BE2C (cell line): ENCODE results near the gene DPYD.

Experiments used
- DNase-seq: peaks from one replicate; pipeline ENCODE4 v3.0.0-alpha.2; 2020
- H3K27me3 ChIP-seq: fragments of 250-450 bp; sonication (Bioruptor Pico); 2 replicates; pipeline ENCODE4 v1.5.1; 2020; ENCODE audit warnings: mild to moderate bottlenecking
- H3K36me3 ChIP-seq: fragments of 250-450 bp; sonication (Bioruptor Pico); 2 replicates; pipeline ENCODE4 v1.5.1; 2020; ENCODE audit warnings: mild to moderate bottlenecking
- H3K4me1 ChIP-seq: fragments of 250-450 bp; sonication (Bioruptor Pico); 2 replicates; pipeline ENCODE4 v1.5.1; 2020
- H3K4me3 ChIP-seq: 2 replicates; pipeline ENCODE4 v1.5.1; 2011; ENCODE audit warnings: low read depth, low read length
- H3K9me3 ChIP-seq: fragments of 250-450 bp; sonication (Bioruptor Pico); 2 replicates; pipeline ENCODE4 v1.5.1; 2020
- CTCF ChIP-seq: IDR thresholded peaks from 2 replicates; pipeline ENCODE4 v1.5.1; 2012; ENCODE audit warnings: mild to moderate bottlenecking, low read depth, low read length

DPYD gene

DNA sequence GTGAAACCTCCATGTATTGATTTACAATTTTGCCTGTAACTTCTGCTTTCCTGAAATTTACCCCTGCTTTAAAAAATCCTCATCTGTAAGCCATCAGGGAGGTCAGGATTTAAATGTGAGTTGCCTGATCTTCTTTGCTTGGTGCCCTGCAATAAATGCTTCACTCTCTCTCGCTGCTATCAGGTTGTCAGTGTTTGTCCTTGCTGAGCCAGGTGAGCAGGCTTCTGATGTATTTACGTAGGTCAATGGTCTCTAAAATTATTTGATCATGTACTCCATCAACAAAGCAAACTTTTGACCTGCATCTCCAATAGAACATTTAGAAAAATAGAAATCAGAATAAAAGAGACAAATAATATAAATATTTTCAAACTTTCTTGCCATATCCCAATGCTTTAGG is 453.4 kb downstream of the DPYD start:
- TF ChIP-seq CTCF, result no peak
- Histone ChIP-seq H3K4me3 (no peak overlapping the region), H3K27me3 (no peaks in the 10 kb centered on the region), H3K9me3 (no peaks in the 10 kb centered on the region), H3K36me3 (no peaks in the 10 kb centered on the region), H3K4me1 (peaks cover 6% of the 10 kb centered on the region)
- DNase-seq, result no peak

- no peak overlapping the region for H3K4me3 ChIP-seq
- no peaks in the 10 kb centered on the region for H3K9me3 ChIP-seq
- no peaks in the 10 kb centered on the region for H3K36me3 ChIP-seq
- DNase-seq, result no peak
- H3K27me3 ChIP-seq, result no peaks in the 10 kb centered on the region
- no peaks in the 10 kb centered on the region for H3K4me1 ChIP-seq
- TF ChIP-seq CTCF, result no peak
Observed at GRCh38 chr1:97464305-97464704, 456.5 kb downstream of the DPYD start.

DNA sequence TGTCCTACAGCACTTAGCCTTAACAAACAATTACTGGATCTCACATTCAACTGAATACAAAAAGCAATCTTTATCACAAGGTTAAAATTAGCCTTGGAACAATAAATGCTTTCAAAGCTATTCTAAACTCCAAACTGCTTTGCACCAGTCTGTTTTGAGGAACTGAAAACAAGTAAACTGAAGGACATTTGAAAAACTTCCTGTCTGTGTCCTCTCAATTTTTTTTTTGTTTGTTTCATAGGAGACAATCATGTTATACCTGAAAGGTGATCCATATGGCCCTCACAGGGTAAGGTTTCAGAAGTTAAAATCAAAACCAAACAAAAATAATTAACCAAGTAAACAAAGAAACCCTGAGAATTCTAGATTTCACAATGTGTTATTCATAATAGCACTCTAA is 459.1 kb downstream of the DPYD start:
- no peaks in the 10 kb centered on the region for H3K9me3 ChIP-seq
- peaks cover 15% of the 10 kb centered on the region for H3K4me1 ChIP-seq
- no peaks in the 10 kb centered on the region for H3K36me3 ChIP-seq
- TF ChIP-seq CTCF, result no peak
- DNase-seq, result no peak
- no peaks in the 10 kb centered on the region for H3K27me3 ChIP-seq
- H3K4me3 ChIP-seq, result no peak overlapping the region

- H3K4me3 ChIP-seq, result peak overlapping the region; percentile 25
- no peaks in the 10 kb centered on the region for H3K27me3 ChIP-seq
- no peak for TF ChIP-seq CTCF
- DNase-seq, result peak; percentile 36
- no peaks in the 10 kb centered on the region for H3K36me3 ChIP-seq
- no peaks in the 10 kb centered on the region for H3K9me3 ChIP-seq
- H3K4me1 ChIP-seq, result peaks cover 21% of the 10 kb centered on the region
Observed at GRCh38 chr1:97457446-97458089, 463.3 kb downstream of the DPYD start.

DNA sequence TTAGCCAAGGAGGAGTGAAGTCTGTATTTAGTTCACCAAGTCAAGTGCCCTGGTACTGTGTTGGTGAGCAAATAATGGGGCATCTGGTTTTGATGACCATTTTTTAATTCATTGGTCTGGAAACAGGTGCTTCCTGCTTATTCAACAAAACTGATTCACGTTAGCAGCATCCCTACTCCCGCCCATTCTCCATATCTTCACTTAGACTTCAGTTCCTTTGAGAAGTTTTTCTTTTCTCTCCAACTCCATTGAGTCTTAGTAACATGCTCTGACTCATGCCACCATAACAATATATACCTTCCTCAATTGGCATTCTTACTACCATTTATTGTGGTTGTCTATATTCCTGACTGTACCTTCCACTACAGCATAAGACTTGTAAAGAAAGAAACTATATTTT is 468.9 kb downstream of the DPYD start:
- peaks cover 10% of the 10 kb centered on the region for H3K4me1 ChIP-seq
- H3K27me3 ChIP-seq, result no peaks in the 10 kb centered on the region
- H3K9me3 ChIP-seq, result no peaks in the 10 kb centered on the region
- TF ChIP-seq CTCF, result no peak
- no peak overlapping the region for H3K4me3 ChIP-seq
- H3K36me3 ChIP-seq, result no peaks in the 10 kb centered on the region
- DNase-seq, result no peak

- no peak for TF ChIP-seq CTCF
- no peak for DNase-seq
- H3K4me3 ChIP-seq, result no peak overlapping the region
- peaks cover 3% of the 10 kb centered on the region for H3K4me1 ChIP-seq
- no peaks in the 10 kb centered on the region for H3K27me3 ChIP-seq
- H3K9me3 ChIP-seq, result no peaks in the 10 kb centered on the region
- H3K36me3 ChIP-seq, result no peaks in the 10 kb centered on the region
Observed at GRCh38 chr1:97451046-97451826, 469.6 kb downstream of the DPYD start.
